Measurements from ENCODE around the gene PCYT1A. TPM values are rescaled to one million over a fixed set of nuclear protein-coding genes. Genes with fewer than 3 reads are reported as not detected.

Gene PCYT1A
- polyA plus RNA-seq, result 10 to 100 TPM; 43.4 to 92.8 (median 47.9) TPM
- long read RNA-seq, donor 1, result 0 reads
- long read RNA-seq, donor 2, partial matches to known transcripts, result 0 of 4 reads
- long read RNA-seq, donor 2, other reads (novel, unspliced or antisense), result 0 of 4 reads
- long read RNA-seq, donor 3, transcript PCYT1A-206 (9 exons, 1,482 nt), result major isoform, 5 of 14 reads
- long read RNA-seq, donor 3, partial matches to known transcripts, result 5 of 14 reads
- long read RNA-seq, donor 3, other reads (novel, unspliced or antisense), result 0 of 14 reads
- long read RNA-seq, donor 4, result 0 reads
- long read RNA-seq, donor 5, result 0 reads
- long read RNA-seq, donor 6, partial matches to known transcripts, result 0 of 5 reads
- long read RNA-seq, donor 6, other reads (novel, unspliced or antisense), result 0 of 5 reads
- long read RNA-seq, donor 7, result 0 reads
- long read RNA-seq, donor 8, result 0 reads
- long read RNA-seq, donor 9, partial matches to known transcripts, result 0 of 2 reads
- long read RNA-seq, donor 9, other reads (novel, unspliced or antisense), result 0 of 2 reads
- long read RNA-seq, donor 10, partial matches to known transcripts, result 0 of 7 reads
- long read RNA-seq, donor 10, other reads (novel, unspliced or antisense), result 0 of 7 reads

GRCh38 chr3:196287440-196288140 lies at the start of gene PCYT1A:
PCYT1A (minus strand) TSS chr3:196287726; CDS start chr3:196270531, 17,195 bp downstream.
- 0 to 1% (median 0%) methylated on average over 55 of the region's 55 CpGs for WGBS, 3 donors

GRCh38 chr3:196336319-196337145 lies 49.0 kb upstream of the PCYT1A start:
- Histone ChIP-seq H3K27me3 (ENCODE audit: control insufficient read depth in 3 of 3, insufficient read depth in 3 of 3, low read length in 3 of 3) (peaks cover 0 to 2% (median 0%) of the 10 kb centered on the region in 3 donors), H3K36me3 (ENCODE audit: control insufficient read depth in 3 of 3, insufficient read depth in 2 of 3, low read depth in 1 of 3, low read length in 3 of 3) (no peaks in the 10 kb centered on the region), H3K4me3 (ENCODE audit: low read depth in 1 of 3, low read length in 3 of 3) (no peak overlapping the region), H3K9me3 (ENCODE audit: control insufficient read depth in 2 of 2, insufficient read depth in 1 of 2, low read depth in 1 of 2, low read length in 1 of 2) (peaks cover 0 to 15% of the 10 kb centered on the region in 2 donors), H3K4me1 (ENCODE audit: control insufficient read depth in 3 of 3, insufficient read depth in 2 of 3, low read depth in 1 of 3, low read length in 2 of 3) (no peaks in the 10 kb centered on the region), H3K27ac (ENCODE audit: low read depth in 1 of 3, low read length in 2 of 3) (no peak overlapping the region)
- DNase-seq (no peak), FAIRE-seq (no peak)
- 73 to 82% (median 82%) methylated on average over 17 of the region's 17 CpGs for WGBS, 3 donors

More at GRCh38 chr3:196287440-196288140, at the start of gene PCYT1A:
- H3K4me1 ChIP-seq (ENCODE audit: control insufficient read depth in 3 of 3, insufficient read depth in 2 of 3, low read depth in 1 of 3, low read length in 2 of 3), result peaks cover 2 to 27% (median 11%) of the 10 kb centered on the region in 3 donors
- FAIRE-seq (no peak), DNase-seq (peak; percentile 95 to 97)
- no peaks in the 10 kb centered on the region for H3K27me3 ChIP-seq (ENCODE audit: control insufficient read depth in 3 of 3, insufficient read depth in 3 of 3, low read length in 3 of 3)
- no peaks in the 10 kb centered on the region for H3K9me3 ChIP-seq (ENCODE audit: control insufficient read depth in 2 of 2, insufficient read depth in 1 of 2, low read depth in 1 of 2, low read length in 1 of 2)
- H3K4me3 ChIP-seq (ENCODE audit: low read depth in 1 of 3, low read length in 3 of 3), result peak within 1 kb of the TSS; percentile 63 to 90 (median 66)
- H3K36me3 ChIP-seq (ENCODE audit: control insufficient read depth in 3 of 3, insufficient read depth in 2 of 3, low read depth in 1 of 3, low read length in 3 of 3), result peaks cover 0 to 3% (median 0%) of the 10 kb centered on the region in 3 donors
- H3K27ac ChIP-seq (ENCODE audit: low read depth in 1 of 3, low read length in 2 of 3), result peak within 1 kb of the TSS; percentile 82 to 97 (median 95)

- no peak for FAIRE-seq
- 78 to 85% (median 83%) methylated on average over 10 to 12 of the region's 12 CpGs for WGBS, 3 donors
- Histone ChIP-seq H3K4me3 (ENCODE audit: low read depth in 1 of 3, low read length in 3 of 3) (no peak overlapping the region), H3K36me3 (ENCODE audit: control insufficient read depth in 3 of 3, insufficient read depth in 2 of 3, low read depth in 1 of 3, low read length in 3 of 3) (no peaks in the 10 kb centered on the region), H3K27me3 (ENCODE audit: control insufficient read depth in 3 of 3, insufficient read depth in 3 of 3, low read length in 3 of 3) (peaks cover 0 to 2% (median 0%) of the 10 kb centered on the region in 3 donors), H3K27ac (ENCODE audit: low read depth in 1 of 3, low read length in 2 of 3) (no peak overlapping the region), H3K9me3 (ENCODE audit: control insufficient read depth in 2 of 2, insufficient read depth in 1 of 2, low read depth in 1 of 2, low read length in 1 of 2) (peaks cover 0 to 15% of the 10 kb centered on the region in 2 donors), H3K4me1 (ENCODE audit: control insufficient read depth in 3 of 3, insufficient read depth in 2 of 3, low read depth in 1 of 3, low read length in 2 of 3) (no peaks in the 10 kb centered on the region)
- DNase-seq, result no peak
These were observed 48.0 kb upstream of the PCYT1A start for GRCh38 chr3:196335503-196335948.

GRCh38 chr3:196334982-196335381 lies 47.5 kb upstream of the PCYT1A start:
- no peak overlapping the region for H3K27ac ChIP-seq (ENCODE audit: low read depth in 1 of 3, low read length in 2 of 3)

GRCh38 chr3:196332168-196332567 lies 44.6 kb upstream of the PCYT1A start:
- FAIRE-seq, result no peak
- no peak overlapping the region for H3K27ac ChIP-seq (ENCODE audit: low read depth in 1 of 3, low read length in 2 of 3)
- no peak for DNase-seq
- H3K4me1 ChIP-seq (ENCODE audit: control insufficient read depth in 3 of 3, insufficient read depth in 2 of 3, low read depth in 1 of 3, low read length in 2 of 3), result no peaks in the 10 kb centered on the region
- no peaks in the 10 kb centered on the region for H3K27me3 ChIP-seq (ENCODE audit: control insufficient read depth in 3 of 3, insufficient read depth in 3 of 3, low read length in 3 of 3)
- no peaks in the 10 kb centered on the region for H3K36me3 ChIP-seq (ENCODE audit: control insufficient read depth in 3 of 3, insufficient read depth in 2 of 3, low read depth in 1 of 3, low read length in 3 of 3)
- WGBS, 3 donors, result 82 to 86% (median 84%) methylated on average over 8 of the region's 8 CpGs
- no peak overlapping the region for H3K4me3 ChIP-seq (ENCODE audit: low read depth in 1 of 3, low read length in 3 of 3)
- peaks cover 0 to 5% of the 10 kb centered on the region in 2 donors for H3K9me3 ChIP-seq (ENCODE audit: control insufficient read depth in 2 of 2, insufficient read depth in 1 of 2, low read depth in 1 of 2, low read length in 1 of 2)

More at GRCh38 chr3:196334982-196335381, 47.5 kb upstream of the PCYT1A start:
- FAIRE-seq, result no peak
- no peak for DNase-seq
- Histone ChIP-seq H3K36me3 (ENCODE audit: control insufficient read depth in 3 of 3, insufficient read depth in 2 of 3, low read depth in 1 of 3, low read length in 3 of 3) (no peaks in the 10 kb centered on the region), H3K9me3 (ENCODE audit: control insufficient read depth in 2 of 2, insufficient read depth in 1 of 2, low read depth in 1 of 2, low read length in 1 of 2) (peaks cover 0 to 15% of the 10 kb centered on the region in 2 donors), H3K4me3 (ENCODE audit: low read depth in 1 of 3, low read length in 3 of 3) (no peak overlapping the region), H3K4me1 (ENCODE audit: control insufficient read depth in 3 of 3, insufficient read depth in 2 of 3, low read depth in 1 of 3, low read length in 2 of 3) (no peaks in the 10 kb centered on the region), H3K27me3 (ENCODE audit: control insufficient read depth in 3 of 3, insufficient read depth in 3 of 3, low read length in 3 of 3) (peaks cover 0 to 2% (median 0%) of the 10 kb centered on the region in 3 donors)
- WGBS, 3 donors, result 14 to 37% (median 17%) methylated on average over 1 of the region's 1 CpG

- peaks cover 0 to 2% of the 10 kb centered on the region in 2 donors for H3K9me3 ChIP-seq (ENCODE audit: control insufficient read depth in 2 of 2, insufficient read depth in 1 of 2, low read depth in 1 of 2, low read length in 1 of 2)
- WGBS, 3 donors, result 35 to 42% (median 41%) methylated on average over 6 of the region's 6 CpGs
- no peaks in the 10 kb centered on the region for H3K27me3 ChIP-seq (ENCODE audit: control insufficient read depth in 3 of 3, insufficient read depth in 3 of 3, low read length in 3 of 3)
- H3K4me3 ChIP-seq (ENCODE audit: low read depth in 1 of 3, low read length in 3 of 3), result no peak overlapping the region
- FAIRE-seq, result no peak
- peaks cover 0 to 3% (median 0%) of the 10 kb centered on the region in 3 donors for H3K36me3 ChIP-seq (ENCODE audit: control insufficient read depth in 3 of 3, insufficient read depth in 2 of 3, low read depth in 1 of 3, low read length in 3 of 3)
- DNase-seq, result no peak
- H3K27ac ChIP-seq (ENCODE audit: low read depth in 1 of 3, low read length in 2 of 3), result no peak overlapping the region
- no peaks in the 10 kb centered on the region for H3K4me1 ChIP-seq (ENCODE audit: control insufficient read depth in 3 of 3, insufficient read depth in 2 of 3, low read depth in 1 of 3, low read length in 2 of 3)
These were observed 39.9 kb upstream of the PCYT1A start for GRCh38 chr3:196327405-196327804.

- 72 to 82% (median 80%) methylated on average over 9 of the region's 9 CpGs for WGBS, 3 donors
- Histone ChIP-seq H3K9me3 (ENCODE audit: control insufficient read depth in 2 of 2, insufficient read depth in 1 of 2, low read depth in 1 of 2, low read length in 1 of 2) (peaks cover 0 to 2% of the 10 kb centered on the region in 2 donors), H3K4me3 (ENCODE audit: low read depth in 1 of 3, low read length in 3 of 3) (no peak overlapping the region), H3K27ac (ENCODE audit: low read depth in 1 of 3, low read length in 2 of 3) (no peak overlapping the region), H3K27me3 (ENCODE audit: control insufficient read depth in 3 of 3, insufficient read depth in 3 of 3, low read length in 3 of 3) (no peaks in the 10 kb centered on the region), H3K36me3 (ENCODE audit: control insufficient read depth in 3 of 3, insufficient read depth in 2 of 3, low read depth in 1 of 3, low read length in 3 of 3) (peaks cover 0 to 3% (median 0%) of the 10 kb centered on the region in 3 donors), H3K4me1 (ENCODE audit: control insufficient read depth in 3 of 3, insufficient read depth in 2 of 3, low read depth in 1 of 3, low read length in 2 of 3) (no peaks in the 10 kb centered on the region)
- DNase-seq (no peak), FAIRE-seq (no peak)
These were observed 39.4 kb upstream of the PCYT1A start for GRCh38 chr3:196326936-196327335.
